ENCODE measurements around the gene TSPAN15.

Gene TSPAN15

GRCh38 chr10:69415951-69416350 is 35.3 kb upstream of the TSPAN15 start:
- Histone ChIP-seq H3K36me3 (ENCODE audit: low read depth) (no peaks in the 10 kb centered on the region), H3K4me3 (ENCODE audit: severe bottlenecking) (no peak overlapping the region)

GRCh38 chr10:69416695-69417094 is 34.6 kb upstream of the TSPAN15 start, which contains the start of gene TACR2:
TACR2 (minus strand) TSS chr10:69416918; CDS start chr10:69416323, 595 bp downstream.
- Histone ChIP-seq H3K36me3 (ENCODE audit: low read depth) (no peaks in the 10 kb centered on the region), H3K4me1 (ENCODE audit: insufficient read depth, poor library complexity, severe bottlenecking) (no peaks in the 10 kb centered on the region), H3K4me3 (ENCODE audit: severe bottlenecking) (no peak within 1 kb of the TSS), H3K27ac (ENCODE audit: poor library complexity, severe bottlenecking) (no peak within 1 kb of the TSS), H3K9me3 (ENCODE audit: severe bottlenecking) (no peaks in the 10 kb centered on the region), H3K27me3 (ENCODE audit: insufficient read depth, poor library complexity, severe bottlenecking) (no peaks in the 10 kb centered on the region)
- no peak for DNase-seq (ENCODE audit: low spot score)
- ATAC-seq (ENCODE audit: low read depth), result no peak
- TF ChIP-seq CTCF (IDR thresholded peaks at IDR 0.05; ENCODE audit: poor library complexity, severe bottlenecking), result no peak

More at GRCh38 chr10:69415951-69416350, 35.3 kb upstream of the TSPAN15 start:
- no peaks in the 10 kb centered on the region for H3K9me3 ChIP-seq (ENCODE audit: severe bottlenecking)
- H3K4me1 ChIP-seq (ENCODE audit: insufficient read depth, poor library complexity, severe bottlenecking), result no peaks in the 10 kb centered on the region
- TF ChIP-seq CTCF (IDR thresholded peaks at IDR 0.05; ENCODE audit: poor library complexity, severe bottlenecking), result no peak
- ATAC-seq (ENCODE audit: low read depth), result no peak
- no peak for DNase-seq (ENCODE audit: low spot score)
- no peaks in the 10 kb centered on the region for H3K27me3 ChIP-seq (ENCODE audit: insufficient read depth, poor library complexity, severe bottlenecking)
- H3K27ac ChIP-seq (ENCODE audit: poor library complexity, severe bottlenecking), result no peak overlapping the region

DNA sequence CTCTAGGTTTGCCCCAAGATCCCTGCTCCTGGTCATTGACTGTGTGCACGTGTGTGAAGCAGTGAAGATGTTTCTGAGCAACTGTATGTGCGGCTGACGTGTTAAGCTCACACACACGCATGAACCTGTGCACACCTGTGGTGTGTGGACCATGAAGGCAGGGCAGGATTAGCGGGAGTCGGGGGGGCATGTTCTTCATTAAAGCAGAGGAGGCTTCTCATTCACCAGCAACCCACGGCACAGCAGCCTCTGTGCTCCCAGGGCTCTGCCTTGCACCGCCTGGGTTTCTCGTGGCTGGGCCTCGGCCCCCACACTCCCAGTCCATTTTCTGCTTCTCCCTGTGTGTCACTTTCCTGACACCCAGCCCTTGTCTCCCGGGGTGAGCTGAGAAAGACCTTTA is 33.7 kb upstream of the TSPAN15 start:
- Histone ChIP-seq H3K9me3 (ENCODE audit: severe bottlenecking) (no peaks in the 10 kb centered on the region), H3K36me3 (ENCODE audit: low read depth) (no peaks in the 10 kb centered on the region), H3K4me1 (ENCODE audit: insufficient read depth, poor library complexity, severe bottlenecking) (no peaks in the 10 kb centered on the region), H3K27ac (ENCODE audit: poor library complexity, severe bottlenecking) (no peak overlapping the region), H3K27me3 (ENCODE audit: insufficient read depth, poor library complexity, severe bottlenecking) (no peaks in the 10 kb centered on the region), H3K4me3 (ENCODE audit: severe bottlenecking) (no peak overlapping the region)
- DNase-seq (ENCODE audit: low spot score) (no peak), ATAC-seq (ENCODE audit: low read depth) (no peak)
- no peak for TF ChIP-seq CTCF (IDR thresholded peaks at IDR 0.05; ENCODE audit: poor library complexity, severe bottlenecking)

DNA sequence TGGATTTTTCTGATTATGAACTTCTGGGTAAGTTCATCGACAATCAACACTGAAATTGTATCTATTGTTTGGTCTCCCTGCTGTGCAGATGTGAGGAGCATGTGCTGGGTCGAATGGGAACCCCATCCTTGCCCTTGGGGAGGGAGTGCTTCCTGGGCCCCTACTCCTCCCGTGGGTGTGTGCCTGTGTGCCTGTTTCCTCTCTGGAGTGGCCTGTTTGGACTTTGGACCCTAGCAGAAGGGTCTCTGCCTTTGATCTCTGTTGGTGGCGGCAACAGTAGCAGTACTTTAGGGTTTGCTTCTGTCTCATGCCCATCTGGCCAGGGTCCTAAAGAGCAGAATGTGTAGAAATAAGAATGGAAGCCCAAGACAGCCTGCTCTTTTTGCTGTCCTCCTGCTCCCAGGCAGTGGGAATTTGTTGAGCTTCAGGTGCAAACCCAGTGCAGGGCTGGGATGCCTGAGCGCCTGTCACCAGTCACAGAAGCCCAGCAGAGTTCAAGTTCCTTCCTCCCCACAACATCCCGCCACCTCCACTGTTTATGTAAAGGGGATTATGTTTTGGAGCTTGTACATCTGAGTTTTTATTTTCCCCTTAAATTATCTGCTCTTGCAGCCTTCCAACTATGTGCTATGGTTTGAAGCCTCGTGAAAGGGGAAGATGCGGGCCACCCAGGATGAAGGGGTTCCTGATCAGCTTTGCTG is 33.1 kb upstream of the TSPAN15 start:
- no peaks in the 10 kb centered on the region for H3K27me3 ChIP-seq (ENCODE audit: insufficient read depth, poor library complexity, severe bottlenecking)
- H3K4me1 ChIP-seq (ENCODE audit: insufficient read depth, poor library complexity, severe bottlenecking), result no peaks in the 10 kb centered on the region
- no peak for TF ChIP-seq CTCF (IDR thresholded peaks at IDR 0.05; ENCODE audit: poor library complexity, severe bottlenecking)
- no peak overlapping the region for H3K4me3 ChIP-seq (ENCODE audit: severe bottlenecking)
- H3K36me3 ChIP-seq (ENCODE audit: low read depth), result no peaks in the 10 kb centered on the region
- H3K27ac ChIP-seq (ENCODE audit: poor library complexity, severe bottlenecking), result no peak overlapping the region
- DNase-seq (ENCODE audit: low spot score) (no peak), ATAC-seq (ENCODE audit: low read depth) (no peak)
- H3K9me3 ChIP-seq (ENCODE audit: severe bottlenecking), result no peaks in the 10 kb centered on the region

GRCh38 chr10:69419096-69419743 is 32.0 kb upstream of the TSPAN15 start:
- Histone ChIP-seq H3K4me3 (ENCODE audit: severe bottlenecking) (no peak overlapping the region), H3K27me3 (ENCODE audit: insufficient read depth, poor library complexity, severe bottlenecking) (no peaks in the 10 kb centered on the region), H3K27ac (ENCODE audit: poor library complexity, severe bottlenecking) (no peak overlapping the region), H3K36me3 (ENCODE audit: low read depth) (no peaks in the 10 kb centered on the region), H3K4me1 (ENCODE audit: insufficient read depth, poor library complexity, severe bottlenecking) (no peaks in the 10 kb centered on the region), H3K9me3 (ENCODE audit: severe bottlenecking) (no peaks in the 10 kb centered on the region)
- ATAC-seq (ENCODE audit: low read depth) (no peak), DNase-seq (ENCODE audit: low spot score) (no peak)
- no peak for TF ChIP-seq CTCF (IDR thresholded peaks at IDR 0.05; ENCODE audit: poor library complexity, severe bottlenecking)
